Gastrocnemius medialis (tissue), 4 donors: ENCODE measurements around the gene ACP2. TPM values are rescaled to one million over a fixed set of nuclear protein-coding genes. Genes with fewer than 3 reads are reported as not detected.

ENCODE experiments used
- ATAC-seq, 2 donors: fragments of 150-250 bp; one replicate each; pipeline ENCODE4 v1.9.1; 2016
- DNase-seq, 2 donors: peaks; one replicate each; pipeline ENCODE4 v3.0.0-alpha.2; 2019
- H3K27ac ChIP-seq, 4 donors: fragments of 200-600 bp; sonication (generic); 1 replicate in 1 of 4; 2 replicates in 3 of 4; pipeline ENCODE4 v1.5.1; 2016 to 2018; ENCODE audit warnings: mild to moderate bottlenecking in 2 of 4, moderate library complexity in 1 of 4
- H3K27me3 ChIP-seq, 3 donors: fragments of 200-600 bp; sonication (generic) in 2 of 3; 1 replicate in 1 of 3; 2 replicates in 2 of 3; pipeline versions ENCODE4 v1.5.1 to v1.6.0; 2016 to 2019; ENCODE audit warnings: mild to moderate bottlenecking in 1 of 3, moderate library complexity in 1 of 3
- H3K36me3 ChIP-seq, 2 donors: fragments of 200-600 bp; sonication (generic) in 1 of 2; one replicate each; pipeline ENCODE4 v1.5.1; 2017 to 2018
- H3K4me1 ChIP-seq, 2 donors: fragments of 200-600 bp; sonication (generic) in 1 of 2; one replicate each; pipeline ENCODE4 v1.5.1; 2016 to 2017; ENCODE audit warnings: mild to moderate bottlenecking in 2 of 2
- H3K4me3 ChIP-seq, 4 donors: fragments of 200-600 bp; sonication (generic) in 3 of 4; 1 replicate in 1 of 4; 2 replicates in 3 of 4; pipeline ENCODE4 v1.5.1; 2016 to 2019; ENCODE audit warnings: mild to moderate bottlenecking in 2 of 4
- H3K9me3 ChIP-seq, 3 donors: fragments of 200-600 bp; sonication (generic) in 2 of 3; 1 replicate in 1 of 3; 2 replicates in 2 of 3; pipeline ENCODE4 v1.5.1; 2016 to 2019
- POLR2A ChIP-seq, 2 donors: fragments of 450-650 bp; IDR thresholded peaks; one replicate each; pipeline ENCODE4 v1.6.1; 2017; ENCODE audit warnings: antibody characterized with exemption in 2 of 2, mild to moderate bottlenecking in 2 of 2, moderate library complexity in 2 of 2
- in situ Hi-C, 4 donors: fragments of 200-750 bp; cut with MboI; loops; one replicate each; pipeline versions ENCODE4 v1.15.0 to v1.8.0; 2017; ENCODE audit warnings: low sequenced_read_pairs in 4 of 4
- intact Hi-C: fragments of 100-400 bp; cut with DNase I; formaldehyde crosslinking; loops from one replicate; pipeline ENCODE4 v1.15.1; 2023; ENCODE audit warnings: low total_unique reads
- total RNA-seq, 4 donors: library from RNA; depleted of rRNA; stranded (reverse); fragments of >200 nt; gene quantifications; one replicate each; pipeline versions ENCODE4 v1.1.0 to v1.2.3, GENCODE V29; 2016
- TF ChIP-seq, protein P1 (sequence below), 5 experiments: fragments of 450-650 bp in 3 of 5; fragments of 200-600 bp in 2 of 5; sonication (generic) in 2 of 5; IDR thresholded peaks in 4 of 5; conservative IDR thresholded peaks in 1 of 5; 1 replicate in 4 of 5; 2 replicates in 1 of 5; pipeline ENCODE4 v1.5.1; 2016 to 2019; ENCODE audit warnings: antibody characterized with exemption in 5 of 5, mild to moderate bottlenecking in 3 of 5, moderate library complexity in 3 of 5

The ACP2 gene
- total RNA-seq, 4 donors from 2014 or later = 12.4 to 36.2 (median 27.9) TPM

DNA sequence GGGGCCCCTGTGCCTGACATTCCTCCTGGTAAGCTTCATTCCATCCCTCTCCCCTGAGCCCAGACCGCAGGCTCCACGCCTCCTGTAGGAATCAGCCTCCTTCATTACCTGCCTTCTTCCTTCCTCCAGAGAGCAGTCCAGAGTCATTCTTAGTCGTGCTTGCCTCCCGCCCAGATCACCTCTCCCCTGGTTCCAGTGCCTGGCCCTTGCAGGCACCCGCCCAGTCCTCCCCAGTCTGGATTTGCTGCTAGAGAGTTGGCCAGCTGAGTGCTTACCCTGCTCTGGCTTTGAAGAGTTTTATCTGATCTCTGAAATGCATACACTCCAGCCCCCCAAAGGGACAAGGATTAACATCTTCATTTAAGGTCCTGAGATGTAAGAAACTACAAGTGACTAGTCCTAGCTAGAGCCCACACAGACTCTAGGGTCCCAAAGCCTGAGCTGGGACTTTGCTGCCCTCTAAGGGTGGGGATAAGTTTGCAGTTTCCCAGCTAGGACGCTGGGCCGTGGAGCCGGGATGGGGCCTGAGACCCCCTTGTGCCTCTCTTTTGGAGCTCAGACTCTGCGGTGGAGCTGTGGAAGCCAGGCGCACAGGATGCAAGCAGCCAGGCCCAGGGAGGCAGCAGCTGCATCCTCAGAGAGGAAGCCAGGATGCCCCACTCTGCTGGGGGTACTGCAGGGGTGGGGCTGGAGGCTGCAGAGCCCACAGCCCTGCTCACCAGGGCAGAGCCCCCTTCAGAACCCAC, 10.8 kb upstream of the ACP2 start:
- DNase-seq = no peak
- in situ Hi-C loops = loop anchor here in 1 of 4 donors (10.0 kb wide), 1 partner anchor 95 kb away; the partner anchor contains the start of gene MYBPC3
- H3K9me3 ChIP-seq = no peaks in the 10 kb centered on the region
- no peaks in the 10 kb centered on the region for H3K27me3 ChIP-seq
- peak overlapping the region in 1 of 4 donors; percentile 51 for H3K4me3 ChIP-seq
- intact Hi-C loops = no loop called here
- H3K27ac ChIP-seq = peak overlapping the region; percentile 7 to 80 (median 75)
- peaks cover 43 to 48% of the 10 kb centered on the region in 2 donors for H3K4me1 ChIP-seq
- TF ChIP-seq, protein P1, sequence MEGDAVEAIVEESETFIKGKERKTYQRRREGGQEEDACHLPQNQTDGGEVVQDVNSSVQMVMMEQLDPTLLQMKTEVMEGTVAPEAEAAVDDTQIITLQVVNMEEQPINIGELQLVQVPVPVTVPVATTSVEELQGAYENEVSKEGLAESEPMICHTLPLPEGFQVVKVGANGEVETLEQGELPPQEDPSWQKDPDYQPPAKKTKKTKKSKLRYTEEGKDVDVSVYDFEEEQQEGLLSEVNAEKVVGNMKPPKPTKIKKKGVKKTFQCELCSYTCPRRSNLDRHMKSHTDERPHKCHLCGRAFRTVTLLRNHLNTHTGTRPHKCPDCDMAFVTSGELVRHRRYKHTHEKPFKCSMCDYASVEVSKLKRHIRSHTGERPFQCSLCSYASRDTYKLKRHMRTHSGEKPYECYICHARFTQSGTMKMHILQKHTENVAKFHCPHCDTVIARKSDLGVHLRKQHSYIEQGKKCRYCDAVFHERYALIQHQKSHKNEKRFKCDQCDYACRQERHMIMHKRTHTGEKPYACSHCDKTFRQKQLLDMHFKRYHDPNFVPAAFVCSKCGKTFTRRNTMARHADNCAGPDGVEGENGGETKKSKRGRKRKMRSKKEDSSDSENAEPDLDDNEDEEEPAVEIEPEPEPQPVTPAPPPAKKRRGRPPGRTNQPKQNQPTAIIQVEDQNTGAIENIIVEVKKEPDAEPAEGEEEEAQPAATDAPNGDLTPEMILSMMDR (IDR thresholded peaks at IDR 0.05 in 4 of 5, conservative IDR thresholded peaks at IDR 0.05 in 1 of 5) = peak; percentile 20 to 71 (median 57)
- TF ChIP-seq POLR2A (IDR thresholded peaks at IDR 0.05) = no peak
- no peaks in the 10 kb centered on the region for H3K36me3 ChIP-seq
- peak; percentile 21 to 54 for ATAC-seq

DNA sequence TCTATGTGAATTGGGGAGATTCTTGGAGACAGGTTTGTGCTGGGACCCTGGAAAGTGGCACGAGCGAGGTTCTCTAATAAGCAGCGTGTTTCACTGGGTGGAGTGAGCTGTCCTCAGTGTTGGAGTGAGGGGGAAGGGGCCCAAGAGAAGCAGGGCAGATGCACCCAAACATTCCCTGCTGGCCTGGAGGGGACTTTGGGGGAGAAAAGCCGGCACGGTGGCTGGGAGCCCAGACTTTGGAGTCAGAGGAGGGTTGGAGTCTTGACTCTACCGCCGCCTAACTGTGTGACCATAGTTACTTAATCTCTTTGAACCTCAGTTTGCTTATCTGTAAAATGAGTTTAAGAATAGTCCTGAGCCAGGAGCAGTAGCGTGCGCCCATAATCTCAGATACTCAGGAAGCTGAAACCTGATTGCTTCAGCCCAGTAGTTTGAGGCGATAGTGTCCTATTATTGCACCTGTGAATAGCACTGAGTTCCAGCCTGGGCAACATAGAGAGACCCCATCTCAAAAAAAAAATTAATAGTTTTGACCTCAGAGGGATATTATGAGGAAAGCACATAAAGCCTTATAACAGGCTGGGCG, 9.8 kb upstream of the ACP2 start:
- DNase-seq (no peak), ATAC-seq (no peak)
- in situ Hi-C loops (loop anchor here in 1 of 4 donors (10.0 kb wide), 1 partner anchor 96 kb away; the partner anchor contains the start of gene MYBPC3), intact Hi-C loops (loop anchor here (1.0 kb wide), 1 partner anchor 97 kb away; no protein-coding TSS in a partner anchor)
- H3K9me3 ChIP-seq = no peaks in the 10 kb centered on the region
- no peaks in the 10 kb centered on the region for H3K27me3 ChIP-seq
- H3K4me3 ChIP-seq = peak overlapping the region; percentile 45 to 51 (median 48)
- TF ChIP-seq POLR2A (IDR thresholded peaks at IDR 0.05) = no peak
- TF ChIP-seq, protein P1 (IDR thresholded peaks at IDR 0.05 in 4 of 5, conservative IDR thresholded peaks at IDR 0.05 in 1 of 5) = no peak
- H3K27ac ChIP-seq = peak overlapping the region; percentile 75 to 80 (median 77)
- peaks cover 53 to 58% of the 10 kb centered on the region in 2 donors for H3K4me1 ChIP-seq
- H3K36me3 ChIP-seq = no peaks in the 10 kb centered on the region

DNA sequence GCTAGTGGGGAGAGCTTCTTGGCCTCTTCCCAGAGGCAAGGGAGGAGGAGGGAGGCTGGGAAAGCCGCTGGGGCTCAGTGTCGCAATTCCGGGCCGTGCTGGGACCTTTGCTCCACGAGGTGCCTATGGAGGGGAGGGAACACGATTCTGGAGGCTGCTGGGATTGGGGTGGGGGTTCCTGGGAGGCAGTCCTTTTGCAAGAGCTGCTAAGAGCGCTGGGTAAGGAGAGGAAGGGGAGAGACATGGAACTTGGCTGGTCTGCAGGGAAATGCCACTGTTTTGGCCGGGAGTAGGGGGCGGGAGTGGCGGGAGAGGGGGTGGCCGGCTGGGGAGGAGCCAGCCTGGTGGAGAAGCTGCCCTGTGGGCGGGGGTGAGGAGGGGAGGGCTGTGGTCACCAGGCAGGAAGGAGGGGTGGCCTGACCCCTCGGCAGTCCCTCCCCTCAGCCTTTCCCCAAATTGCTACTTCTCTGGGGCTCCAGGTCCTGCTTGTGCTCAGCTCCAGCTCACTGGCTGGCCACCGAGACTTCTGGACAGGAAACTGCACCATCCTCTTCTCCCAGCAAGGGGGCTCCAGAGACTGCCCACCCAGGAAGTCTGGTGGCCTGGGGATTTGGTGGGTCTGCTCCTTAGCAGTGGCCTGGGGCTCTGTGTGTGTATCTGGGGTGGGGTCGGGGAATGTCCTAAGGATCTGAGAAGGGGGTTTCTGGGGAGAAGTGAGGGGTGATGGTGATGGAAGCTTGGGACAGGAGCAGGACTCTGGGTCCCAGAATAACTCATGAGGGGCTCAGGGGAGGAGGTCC, 9.1 kb upstream of the ACP2 start, which contains the start of gene NR1H3:
NR1H3 (plus strand) TSS at position 480 of the 800 bp plus-strand sequence. CDS start 1,221 bp downstream, outside the sequence.
- in situ Hi-C loops (loop anchor here in 1 of 4 donors (10.0 kb wide), 1 partner anchor 97 kb away; the partner anchor contains the start of gene MYBPC3), intact Hi-C loops (loop anchor here (1.0 kb wide), 1 partner anchor 98 kb away; no protein-coding TSS in a partner anchor)
- Histone ChIP-seq H3K27me3 (no peaks in the 10 kb centered on the region), H3K4me1 (peaks cover 54 to 59% of the 10 kb centered on the region in 2 donors), H3K4me3 (peak within 1 kb of the TSS; percentile 45 to 51 (median 48)), H3K36me3 (no peaks in the 10 kb centered on the region), H3K9me3 (no peaks in the 10 kb centered on the region), H3K27ac (peak within 1 kb of the TSS; percentile 75 to 80 (median 77))
- no peak for TF ChIP-seq POLR2A (IDR thresholded peaks at IDR 0.05)
- TF ChIP-seq, protein P1 (IDR thresholded peaks at IDR 0.05 in 4 of 5, conservative IDR thresholded peaks at IDR 0.05 in 1 of 5) = peak; percentile 19 to 64 (median 60)
- peak; percentile 55 to 57 for ATAC-seq
- DNase-seq = peak; percentile 63 to 74

DNA sequence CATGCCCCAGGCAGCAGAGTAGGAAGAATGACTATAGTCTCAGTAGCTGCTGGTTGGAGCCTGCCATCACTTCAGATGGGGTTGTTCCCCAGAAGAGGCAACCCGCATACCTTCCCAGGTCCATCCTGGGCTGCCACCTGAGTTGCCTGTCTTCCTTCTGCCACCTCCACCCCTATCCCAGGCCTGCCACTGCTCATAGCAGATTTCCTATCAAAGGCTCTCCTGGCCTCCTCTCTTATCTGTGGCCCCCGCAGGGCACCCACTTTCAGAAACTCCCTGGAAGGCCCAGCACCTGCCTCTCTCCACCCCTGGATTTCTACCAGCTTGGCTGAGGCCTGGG, 8.5 kb upstream of the ACP2 start:
- in situ Hi-C loops = loop anchor here in 1 of 4 donors (10.0 kb wide), 1 partner anchor 98 kb away; the partner anchor contains the start of gene MYBPC3
- ATAC-seq = no peak
- no peak for DNase-seq
- Histone ChIP-seq H3K4me1 (peaks cover 54 to 59% of the 10 kb centered on the region in 2 donors), H3K27me3 (no peaks in the 10 kb centered on the region), H3K27ac (peak overlapping the region; percentile 75 to 80 (median 77)), H3K36me3 (no peaks in the 10 kb centered on the region), H3K9me3 (no peaks in the 10 kb centered on the region), H3K4me3 (peak overlapping the region; percentile 45 to 51 (median 48))
- intact Hi-C loops = no loop called here
- TF ChIP-seq, protein P1 (IDR thresholded peaks at IDR 0.05 in 4 of 5, conservative IDR thresholded peaks at IDR 0.05 in 1 of 5) = no peak
- TF ChIP-seq POLR2A (IDR thresholded peaks at IDR 0.05) = no peak
